K562 (cell line): ENCODE results near the gene TRAPPC2B. TPM values are rescaled to one million over a fixed set of nuclear protein-coding genes. Genes with fewer than 3 reads are reported as not detected.

ENCODE experiments used
- CHAMP1 ChIP-seq: fragments of 450-650 bp; IDR thresholded peaks from 2 replicates; pipeline ENCODE4 v1.6.1; 2016; ENCODE audit warnings: mild to moderate bottlenecking
- CREB3L1 ChIP-seq: fragments of 450-650 bp; IDR thresholded peaks from 2 replicates; pipeline ENCODE4 v1.6.1; 2014; ENCODE audit warnings: low read depth, mild to moderate bottlenecking, moderate library complexity, borderline replicate concordance
- POLR2AphosphoS5 ChIP-seq: IDR thresholded peaks from 2 replicates; pipeline ENCODE4 v1.6.1; 2011; ENCODE audit warnings: mild to moderate bottlenecking, low read depth, low read length, moderate library complexity; ENCODE audit not compliant: control insufficient read depth, insufficient read depth
- RBM25 ChIP-seq: fragments of 200-400 bp; formaldehyde crosslinking; IDR thresholded peaks from 2 replicates; pipeline ENCODE4 v1.6.1; 2018; ENCODE audit warnings: low read length, low read depth, moderate library complexity; ENCODE audit not compliant: severe bottlenecking
- SUPT5H ChIP-seq: fragments of 450-650 bp; IDR thresholded peaks from 2 replicates; pipeline ENCODE4 v1.6.1; 2016
- TEAD4 ChIP-seq, 2 experiments: sonication (generic) in 1 of 2; formaldehyde crosslinking in 1 of 2; IDR thresholded peaks; 2 replicates each; pipeline versions ENCODE4 v1.6.1 to v1.8.0; 2012 to 2022; ENCODE audit warnings: borderline replicate concordance in 1 of 2, inconsistent platforms in 1 of 2, low read length in 1 of 2, mild to moderate bottlenecking in 1 of 2, missing genetic modification reagents in 1 of 2
- ZBTB40 ChIP-seq, 2 experiments: fragments of 450-650 bp in 1 of 2; sonication (generic) in 1 of 2; formaldehyde crosslinking in 1 of 2; IDR thresholded peaks; 2 replicates each; pipeline versions ENCODE4 v1.7.1 to v1.9.0; 2016 to 2022; ENCODE audit warnings: inconsistent platforms in 1 of 2, mild to moderate bottlenecking in 1 of 2, missing genetic modification reagents in 1 of 2
- ZNF644 ChIP-seq: fragments of 200-800 bp; sonication (Bioruptor generic); IDR thresholded peaks from 2 replicates; pipeline ENCODE4 v1.6.1; 2016; ENCODE audit warnings: low read depth, missing genetic modification characterization, missing compliant biosample characterization
- polyA plus RNA-seq, 8 experiments: library from polyadenylated mRNA; depleted of rRNA in 4 of 8; stranded (reverse) in 5 of 8; unstranded in 3 of 8; fragments of >200 nt; fragmentation: Nextera tagmentation in 2 of 8; fragmentation: Illumina TruSeq in 1 of 8; extraction: Ambion mirVana in 2 of 8; extraction: Trizol in 1 of 8; gene quantifications; 2 replicates each; pipeline versions ENCODE4 v1.2.1 to v1.2.3, GENCODE V29; 2011 to 2014; ENCODE audit warnings: inconsistent platforms in 1 of 8, missing spikeins in 1 of 8
- total RNA-seq, 7 experiments: library from RNA; depleted of rRNA in 6 of 7; stranded (reverse); fragments of >200 nt in 6 of 7; fragmentation: Illumina TruSeq in 2 of 7; extraction: Trizol in 2 of 7; gene quantifications; 2 replicates each; pipeline versions ENCODE4 v1.2.1 to v1.2.3, GENCODE V29; 2011 to 2021; ENCODE audit warnings: low replicate concordance in 1 of 7
- TF ChIP-seq, protein P1 (sequence below): fragments of 250-450 bp; sonication (Bioruptor Pico); IDR thresholded peaks from 2 replicates; pipeline ENCODE4 v1.5.0; 2022; ENCODE audit warnings: mild to moderate bottlenecking

TRAPPC2B gene
- total and polyA plus RNA-seq, 9 of the 15 experiments (the other 6 are each of a cell fraction or from before 2014, with no cell fraction given): 2.2 to 20.4 (median 4.6) TPM

DNA sequence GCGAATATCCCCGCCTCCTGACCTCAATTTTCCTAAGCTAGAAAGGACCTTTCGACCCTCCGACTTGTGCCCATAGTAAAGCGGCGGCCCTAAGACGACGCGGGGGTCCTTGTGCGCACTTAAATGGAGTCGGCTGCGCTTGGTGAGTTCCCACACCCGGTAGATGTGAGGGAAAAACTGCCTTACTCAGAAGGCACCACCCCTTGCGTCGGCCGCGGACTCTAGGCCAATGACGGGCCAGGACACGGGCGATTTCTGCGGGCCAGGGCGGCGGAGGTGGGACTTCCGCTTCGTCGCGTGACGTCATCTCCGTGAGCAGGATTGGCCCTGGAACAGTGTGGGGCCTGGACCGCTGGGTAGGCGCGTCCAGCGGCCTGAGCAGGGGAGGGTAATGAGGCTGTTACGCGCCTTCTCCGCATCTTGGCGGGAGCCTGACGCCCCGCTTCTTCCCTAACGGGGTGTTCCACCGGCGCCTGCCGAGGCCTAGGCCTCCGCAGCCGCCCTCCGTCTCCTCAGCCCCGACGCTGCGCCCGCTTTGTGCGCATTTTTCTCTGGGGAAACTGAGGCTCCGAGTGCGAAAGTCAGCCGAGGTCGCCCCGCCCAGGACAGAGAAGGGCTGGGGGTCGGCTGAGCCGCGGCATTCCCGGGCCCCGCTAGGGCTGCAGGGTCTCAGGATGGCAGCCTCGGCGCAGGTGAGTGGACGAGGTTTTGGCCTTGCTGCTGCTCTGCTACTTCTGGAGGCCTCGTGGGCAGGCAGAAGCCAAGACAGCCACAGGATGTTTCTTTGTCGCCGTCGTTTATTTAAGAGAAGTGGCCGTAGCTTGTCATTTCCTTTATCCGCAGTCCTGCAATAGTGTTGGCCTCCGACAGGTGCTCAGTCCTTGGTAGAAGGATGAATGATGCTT lies 42.9 kb upstream of the TRAPPC2B start, which contains the start of gene ZNF543 (continued):
- TF ChIP-seq CREB3L1: no peak
- TF ChIP-seq RBM25: no peak
- TF ChIP-seq CHAMP1: no peak
- no peak for TF ChIP-seq ZNF644 (tag)
- TF ChIP-seq ZBTB40 (IDR thresholded peaks at IDR 0.05): peak; percentile 92
- no peak for TF ChIP-seq ZBTB40 (CRISPR knock-in tag; IDR thresholded peaks at IDR 0.05)
- TF ChIP-seq TEAD4 (IDR thresholded peaks at IDR 0.05; ENCODE audit: low read length): no peak
- TF ChIP-seq TEAD4 (CRISPR knock-in tag; IDR thresholded peaks at IDR 0.05; ENCODE audit: borderline replicate concordance): no peak
- TF ChIP-seq POLR2AphosphoS5: peak; percentile 70
- TF ChIP-seq, protein P1, sequence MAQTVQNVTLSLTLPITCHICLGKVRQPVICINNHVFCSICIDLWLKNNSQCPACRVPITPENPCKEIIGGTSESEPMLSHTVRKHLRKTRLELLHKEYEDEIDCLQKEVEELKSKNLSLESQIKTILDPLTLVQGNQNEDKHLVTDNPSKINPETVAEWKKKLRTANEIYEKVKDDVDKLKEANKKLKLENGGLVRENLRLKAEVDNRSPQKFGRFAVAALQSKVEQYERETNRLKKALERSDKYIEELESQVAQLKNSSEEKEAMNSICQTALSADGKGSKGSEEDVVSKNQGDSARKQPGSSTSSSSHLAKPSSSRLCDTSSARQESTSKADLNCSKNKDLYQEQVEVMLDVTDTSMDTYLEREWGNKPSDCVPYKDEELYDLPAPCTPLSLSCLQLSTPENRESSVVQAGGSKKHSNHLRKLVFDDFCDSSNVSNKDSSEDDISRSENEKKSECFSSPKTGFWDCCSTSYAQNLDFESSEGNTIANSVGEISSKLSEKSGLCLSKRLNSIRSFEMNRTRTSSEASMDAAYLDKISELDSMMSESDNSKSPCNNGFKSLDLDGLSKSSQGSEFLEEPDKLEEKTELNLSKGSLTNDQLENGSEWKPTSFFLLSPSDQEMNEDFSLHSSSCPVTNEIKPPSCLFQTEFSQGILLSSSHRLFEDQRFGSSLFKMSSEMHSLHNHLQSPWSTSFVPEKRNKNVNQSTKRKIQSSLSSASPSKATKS (CRISPR knock-in tag): no peak
- TF ChIP-seq SUPT5H: peak; percentile 81
